PC-3 (cell line): ENCODE data around the gene ZNF512B. TPM values are rescaled to one million over a fixed set of nuclear protein-coding genes. Genes with fewer than 3 reads are reported as not detected.
A peak's percentile ranks its signal among the peaks of the same experiment; 100 is the strongest.

Source experiments
- ATAC-seq: fragments of 200-7000 bp; cut with Tn5 transposase; 2 replicates; pipeline ENCODE4 v1.9.1; 2020; ENCODE audit warnings: mild to moderate bottlenecking, moderate library complexity
- BruUV-seq: library from RNA; stranded (reverse); fragments of 400-500 nt; replicated peaks from 2 replicates; lab custom pipeline; 2021; lab: Mats Ljungman, UMichigan
- CTCF ChIA-PET: fragments of 300-600 bp; sonication (Branson Sonifier 250); formaldehyde crosslinking; loops from one replicate; lab custom pipeline; 2022; ENCODE audit warnings: antibody characterized with exemption; lab: Charles Lee
- POLR2A ChIA-PET: fragments of 300-600 bp; sonication (Branson Sonifier 250); formaldehyde crosslinking; loops from one replicate; lab custom pipeline; 2022; ENCODE audit warnings: antibody characterized with exemption; ENCODE audit not compliant: unreplicated experiment; lab: Charles Lee
- DNase-seq: peaks from one replicate; pipeline ENCODE4 v3.0.0-alpha.2; 2015
- H2AFZ ChIP-seq: fragments of 300-600 bp; sonication (generic); 2 replicates; pipeline ENCODE4 v1.6.0; 2016; ENCODE audit warnings: antibody characterized with exemption, low read length
- H3F3A ChIP-seq: fragments of 300-600 bp; sonication (generic); one replicate; pipeline ENCODE4 v1.6.0; 2017; ENCODE audit warnings: antibody characterized with exemption, low read length, control low read depth, mild to moderate bottlenecking; ENCODE audit not compliant: unreplicated experiment
- H3K27ac ChIP-seq: fragments of 300-600 bp; sonication (generic); 2 replicates; pipeline ENCODE4 v1.5.1; 2016; ENCODE audit warnings: mild to moderate bottlenecking, low read length
- H3K27me3 ChIP-seq: fragments of 300-600 bp; sonication (generic); 2 replicates; pipeline ENCODE4 v1.6.1; 2016; ENCODE audit warnings: low read length, mixed read lengths
- H3K36me3 ChIP-seq: fragments of 300-600 bp; sonication (generic); 2 replicates; pipeline ENCODE4 v1.6.1; 2016; ENCODE audit warnings: low read depth, mixed run types, low read length, mixed read lengths
- H3K4me1 ChIP-seq: fragments of 300-600 bp; sonication (generic); 2 replicates; pipeline ENCODE4 v1.5.1; 2016; ENCODE audit warnings: low read length; ENCODE audit not compliant: insufficient read depth
- H3K4me2 ChIP-seq: fragments of 300-600 bp; sonication (generic); 2 replicates; pipeline ENCODE4 v1.6.0; 2016; ENCODE audit warnings: low read length
- H3K4me3 ChIP-seq: fragments of 300-600 bp; sonication (generic); 2 replicates; pipeline ENCODE4 v1.5.1; 2016; ENCODE audit warnings: mild to moderate bottlenecking, low read length, mixed read lengths
- H3K79me2 ChIP-seq: fragments of 300-600 bp; sonication (generic); 2 replicates; pipeline ENCODE4 v1.6.1; 2017; ENCODE audit warnings: low read length, mixed read lengths
- H3K9ac ChIP-seq: fragments of 300-600 bp; sonication (generic); 2 replicates; pipeline ENCODE4 v1.6.0; 2016; ENCODE audit warnings: mild to moderate bottlenecking, low read length
- H3K9me2 ChIP-seq: fragments of 300-600 bp; sonication (generic); replicated peaks from 2 replicates; pipeline ENCODE4 v1.6.1; 2016; ENCODE audit warnings: mixed run types, low read length, mixed read lengths
- H3K9me3 ChIP-seq: fragments of 300-600 bp; sonication (generic); 2 replicates; pipeline ENCODE4 v1.6.1; 2016; ENCODE audit warnings: low read length, mixed read lengths
- H4K20me1 ChIP-seq: fragments of 300-600 bp; sonication (generic); 2 replicates; pipeline ENCODE4 v1.6.1; 2016; ENCODE audit warnings: low read length, mixed read lengths
- EZH2 ChIP-seq: fragments of 300-600 bp; sonication (generic); IDR thresholded peaks from one replicate; pipeline ENCODE4 v1.6.1; 2017; ENCODE audit warnings: antibody characterized with exemption, mild to moderate bottlenecking, low read length; ENCODE audit not compliant: unreplicated experiment
- EZH2phosphoT487 ChIP-seq: fragments of 300-600 bp; sonication (generic); IDR thresholded peaks from 2 replicates; pipeline ENCODE4 v1.6.1; 2018; ENCODE audit warnings: mild to moderate bottlenecking, antibody characterized with exemption, low read length, borderline replicate concordance
- intact Hi-C: fragments of 100-400 bp; cut with micrococcal nuclease; formaldehyde crosslinking; loops from 2 replicates; pipeline ENCODE4 v1.9.0; 2023
- total RNA-seq: library from RNA; depleted of rRNA; stranded (reverse); fragments of >200 nt; gene quantifications from 2 replicates; pipeline ENCODE4 v1.2.3, GENCODE V29; 2014
- TF ChIP-seq, protein P1 (sequence below): fragments of 300-600 bp; sonication (generic); conservative IDR thresholded peaks from 2 replicates; pipeline ENCODE4 v1.5.1; 2017; ENCODE audit warnings: antibody characterized with exemption, low read depth, mild to moderate bottlenecking, low read length

ZNF512B gene
- total RNA-seq, 1 experiment from 2014 or later, result 18.0 TPM

DNA sequence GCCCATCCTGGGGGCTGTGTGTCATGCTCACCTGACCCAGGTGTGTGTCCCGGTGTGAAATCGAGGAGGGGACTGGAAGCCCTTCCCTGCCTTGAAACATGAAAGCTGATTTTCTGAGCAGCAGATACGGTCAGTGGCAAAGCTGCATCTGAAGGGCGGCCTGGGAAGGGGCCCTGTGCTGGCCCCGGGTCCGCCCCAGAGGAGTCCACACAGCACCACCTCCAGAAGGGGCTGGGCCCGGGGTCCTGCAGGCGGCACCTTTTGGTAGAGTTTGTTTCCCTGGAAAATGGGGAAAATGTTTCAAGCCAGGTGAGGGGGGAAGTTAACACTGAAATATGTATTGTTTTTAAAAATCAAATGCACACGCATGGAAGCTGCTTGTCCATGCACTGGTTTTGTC lies 34.3 kb downstream of the ZNF512B start:
- no peak overlapping the region for H3K9ac ChIP-seq
- H4K20me1 ChIP-seq, result no peaks in the 10 kb centered on the region
- H3K9me2 ChIP-seq, result no peaks in the 10 kb centered on the region
- DNase-seq (no peak), ATAC-seq (no peak)
- no peaks in the 10 kb centered on the region for H3K79me2 ChIP-seq
- ChIA-PET CTCF (no interaction called here), POLR2A (no interaction called here)
- H3K9me3 ChIP-seq, result no peaks in the 10 kb centered on the region
- no peak overlapping the region for H3K4me3 ChIP-seq
- intact Hi-C loops, result no loop called here
- no peak overlapping the region for H3K4me2 ChIP-seq
- H3F3A ChIP-seq, result no peaks in the 10 kb centered on the region
- BruUV-seq, result no TSS peak
- no peaks in the 10 kb centered on the region for H3K4me1 ChIP-seq
- no peaks in the 10 kb centered on the region for H3K27me3 ChIP-seq
- TF ChIP-seq, protein P1, sequence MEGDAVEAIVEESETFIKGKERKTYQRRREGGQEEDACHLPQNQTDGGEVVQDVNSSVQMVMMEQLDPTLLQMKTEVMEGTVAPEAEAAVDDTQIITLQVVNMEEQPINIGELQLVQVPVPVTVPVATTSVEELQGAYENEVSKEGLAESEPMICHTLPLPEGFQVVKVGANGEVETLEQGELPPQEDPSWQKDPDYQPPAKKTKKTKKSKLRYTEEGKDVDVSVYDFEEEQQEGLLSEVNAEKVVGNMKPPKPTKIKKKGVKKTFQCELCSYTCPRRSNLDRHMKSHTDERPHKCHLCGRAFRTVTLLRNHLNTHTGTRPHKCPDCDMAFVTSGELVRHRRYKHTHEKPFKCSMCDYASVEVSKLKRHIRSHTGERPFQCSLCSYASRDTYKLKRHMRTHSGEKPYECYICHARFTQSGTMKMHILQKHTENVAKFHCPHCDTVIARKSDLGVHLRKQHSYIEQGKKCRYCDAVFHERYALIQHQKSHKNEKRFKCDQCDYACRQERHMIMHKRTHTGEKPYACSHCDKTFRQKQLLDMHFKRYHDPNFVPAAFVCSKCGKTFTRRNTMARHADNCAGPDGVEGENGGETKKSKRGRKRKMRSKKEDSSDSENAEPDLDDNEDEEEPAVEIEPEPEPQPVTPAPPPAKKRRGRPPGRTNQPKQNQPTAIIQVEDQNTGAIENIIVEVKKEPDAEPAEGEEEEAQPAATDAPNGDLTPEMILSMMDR, result no peak
- TF ChIP-seq EZH2phosphoT487, result no peak
- no peak for TF ChIP-seq EZH2
- no peak overlapping the region for H2AFZ ChIP-seq
- no peak overlapping the region for H3K27ac ChIP-seq
- peaks cover 31% of the 10 kb centered on the region; the same call in 1 of the 2 replicates for H3K36me3 ChIP-seq

DNA sequence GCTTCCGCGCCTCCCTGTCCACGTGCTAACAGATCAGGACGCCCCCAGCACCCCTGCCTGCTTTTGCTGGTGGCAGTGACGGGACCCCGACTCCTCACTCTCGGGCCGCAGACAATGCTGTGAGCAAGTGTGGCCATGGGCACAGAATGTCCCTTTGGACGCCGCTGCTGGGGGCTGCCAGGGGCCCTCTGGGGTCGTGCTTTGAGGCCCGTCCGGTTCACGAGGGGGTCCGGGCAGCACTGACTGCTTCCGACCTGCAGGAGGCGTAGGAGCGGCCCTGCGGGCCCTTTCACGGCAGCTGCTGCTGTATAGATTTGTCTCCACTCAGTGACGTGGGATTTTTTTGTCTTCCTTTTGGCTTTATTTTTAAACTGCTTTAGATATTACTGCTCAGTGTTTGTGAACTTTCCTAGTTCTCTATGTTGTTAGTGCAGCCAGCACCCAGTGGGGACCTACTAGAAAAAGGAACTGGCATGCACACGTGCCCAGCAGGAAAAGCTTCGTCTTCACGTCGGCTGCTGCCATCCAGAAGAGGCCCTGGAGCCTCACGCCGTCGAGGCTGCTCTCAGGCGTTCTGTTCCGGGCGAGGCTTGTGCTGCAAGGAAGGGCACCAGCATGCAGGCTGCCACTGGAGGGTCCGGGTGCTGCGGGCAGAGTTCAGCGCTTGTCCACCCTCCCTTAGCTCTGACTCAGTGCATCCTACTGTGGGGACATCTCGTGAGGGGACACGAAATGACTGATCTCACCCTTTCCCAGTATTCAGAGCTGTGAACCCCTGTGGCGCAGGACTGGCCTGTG lies 35.3 kb downstream of the ZNF512B start:
- intact Hi-C loops, result no loop called here
- H2AFZ ChIP-seq, result no peak overlapping the region
- POLR2A ChIA-PET, result no interaction called here
- H3K9ac ChIP-seq, result no peak overlapping the region
- peaks cover 31% of the 10 kb centered on the region; the same call in 1 of the 2 replicates for H3K36me3 ChIP-seq
- no peaks in the 10 kb centered on the region for H3K9me3 ChIP-seq
- no TSS peak for BruUV-seq
- no peaks in the 10 kb centered on the region for H3K9me2 ChIP-seq
- TF ChIP-seq EZH2phosphoT487, result no peak
- TF ChIP-seq EZH2, result no peak
- TF ChIP-seq, protein P1, result peak; percentile 47; the same call in 1 of the 2 replicates
- H3K27me3 ChIP-seq, result no peaks in the 10 kb centered on the region
- H3K27ac ChIP-seq, result no peak overlapping the region
- no peaks in the 10 kb centered on the region for H3K4me1 ChIP-seq
- DNase-seq (no peak), ATAC-seq (no peak; the same call in 1 of the 2 replicates)
- no peaks in the 10 kb centered on the region for H4K20me1 ChIP-seq
- H3K79me2 ChIP-seq, result no peaks in the 10 kb centered on the region
- CTCF ChIA-PET, result no interaction called here
- no peaks in the 10 kb centered on the region for H3F3A ChIP-seq
- H3K4me2 ChIP-seq, result no peak overlapping the region
- H3K4me3 ChIP-seq, result no peak overlapping the region

DNA sequence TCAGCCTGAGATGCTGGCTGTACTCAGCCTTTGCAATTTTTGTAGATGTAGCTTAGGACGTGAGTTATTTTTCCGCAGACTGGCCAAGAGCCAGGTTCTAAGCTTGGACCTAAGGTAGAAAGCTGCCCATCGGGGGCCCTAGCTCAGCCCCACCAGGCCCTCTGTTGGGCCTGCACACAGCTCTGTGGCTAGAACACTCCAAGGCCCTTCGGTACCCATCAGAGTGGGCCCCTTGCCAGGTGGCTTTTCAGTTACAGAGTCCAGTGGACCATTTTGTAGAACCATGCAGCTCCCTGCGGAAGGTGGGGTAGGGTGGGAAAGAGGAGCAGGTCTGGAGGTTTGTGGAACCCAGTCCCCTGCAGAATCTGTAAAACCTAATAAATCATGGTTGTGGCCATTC lies 36.1 kb downstream of the ZNF512B start:
- no peaks in the 10 kb centered on the region for H3K9me2 ChIP-seq
- no peaks in the 10 kb centered on the region for H3F3A ChIP-seq
- no peaks in the 10 kb centered on the region for H4K20me1 ChIP-seq
- peaks cover 35% of the 10 kb centered on the region for H3K36me3 ChIP-seq
- ChIA-PET CTCF (no interaction called here), POLR2A (no interaction called here)
- H2AFZ ChIP-seq, result no peak overlapping the region
- DNase-seq (no peak), ATAC-seq (no peak)
- H3K27me3 ChIP-seq, result no peaks in the 10 kb centered on the region
- H3K9ac ChIP-seq, result no peak overlapping the region
- TF ChIP-seq EZH2, result no peak
- TF ChIP-seq EZH2phosphoT487, result no peak
- TF ChIP-seq, protein P1, result no peak
- intact Hi-C loops, result no loop called here
- no peaks in the 10 kb centered on the region for H3K9me3 ChIP-seq
- H3K4me2 ChIP-seq, result no peak overlapping the region
- no peaks in the 10 kb centered on the region for H3K4me1 ChIP-seq
- TSS peak; percentile 24 for BruUV-seq
- no peaks in the 10 kb centered on the region for H3K79me2 ChIP-seq
- H3K4me3 ChIP-seq, result no peak overlapping the region
- no peak overlapping the region for H3K27ac ChIP-seq
